PC-9 (cell line): ENCODE data around the gene SAPCD2. TPM values are rescaled to one million over a fixed set of nuclear protein-coding genes. Genes with fewer than 3 reads are reported as not detected.

Source experiments
- BruUV-seq: library from RNA; stranded (reverse); fragments of 400-500 nt; replicated peaks from 2 replicates; lab custom pipeline; 2021; lab: Mats Ljungman, UMichigan
- CTCF ChIA-PET: fragments of 300-600 bp; sonication (Branson Sonifier 250); formaldehyde crosslinking; loops from one replicate; lab custom pipeline; 2022; ENCODE audit warnings: antibody characterized with exemption; lab: Charles Lee
- POLR2A ChIA-PET: fragments of 300-600 bp; sonication (Branson Sonifier 250); formaldehyde crosslinking; loops from one replicate; lab custom pipeline; 2022; ENCODE audit warnings: antibody characterized with exemption; ENCODE audit not compliant: unreplicated experiment; lab: Charles Lee
- DNase-seq, 2 experiments: peaks; one replicate each; pipeline versions ENCODE4 v3.0.0 to v3.0.0-alpha.2; 2015 to 2022; ENCODE audit warnings: mixed read lengths in 1 of 2
- H2AFZ ChIP-seq: fragments of 200-600 bp; sonication (generic); 2 replicates; pipeline ENCODE4 v1.8.1; 2017; ENCODE audit warnings: antibody characterized with exemption
- H3F3A ChIP-seq: fragments of 200-600 bp; sonication (generic); 2 replicates; pipeline ENCODE4 v1.8.1; 2017; ENCODE audit warnings: antibody characterized with exemption, mild to moderate bottlenecking, low read depth; ENCODE audit not compliant: insufficient read depth
- H3K27ac ChIP-seq: fragments of 200-600 bp; sonication (generic); 2 replicates; pipeline ENCODE4 v1.6.1; 2016; ENCODE audit warnings: mixed run types
- H3K27me3 ChIP-seq: fragments of 200-600 bp; sonication (generic); 2 replicates; pipeline ENCODE4 v1.6.1; 2016; ENCODE audit warnings: low read depth, mixed run types; ENCODE audit not compliant: insufficient read depth
- H3K36me3 ChIP-seq: fragments of 200-600 bp; sonication (generic); 2 replicates; pipeline ENCODE4 v1.6.1; 2016; ENCODE audit warnings: low read depth, mixed run types
- H3K4me1 ChIP-seq: fragments of 200-600 bp; sonication (generic); replicated peaks from 2 replicates; pipeline ENCODE4 v1.6.1; 2016; ENCODE audit warnings: mixed run types; ENCODE audit not compliant: insufficient read depth
- H3K4me2 ChIP-seq: fragments of 200-600 bp; sonication (generic); 2 replicates; pipeline ENCODE4 v1.6.1; 2017; ENCODE audit warnings: mixed run types
- H3K4me3 ChIP-seq: fragments of 200-600 bp; sonication (generic); 2 replicates; pipeline ENCODE4 v1.6.1; 2016; ENCODE audit warnings: mixed run types
- H3K79me2 ChIP-seq: fragments of 200-600 bp; sonication (generic); 2 replicates; pipeline ENCODE4 v1.6.1; 2017; ENCODE audit warnings: low read depth, mixed run types
- H3K9me2 ChIP-seq: fragments of 200-600 bp; sonication (generic); 2 replicates; pipeline ENCODE4 v1.8.1; 2017; ENCODE audit warnings: mild to moderate bottlenecking; ENCODE audit not compliant: insufficient read depth
- H3K9me3 ChIP-seq: fragments of 200-600 bp; sonication (generic); 2 replicates; pipeline ENCODE4 v1.8.1; 2016; ENCODE audit warnings: low read depth; ENCODE audit not compliant: insufficient read depth
- H4K20me1 ChIP-seq: fragments of 200-600 bp; sonication (generic); 2 replicates; pipeline ENCODE4 v1.8.1; 2017; ENCODE audit not compliant: insufficient read depth
- EZH2 ChIP-seq: fragments of 200-600 bp; sonication (generic); IDR thresholded peaks from 2 replicates; pipeline ENCODE4 v1.8.0; 2017; ENCODE audit warnings: antibody characterized with exemption, low read depth
- intact Hi-C: fragments of 100-400 bp; cut with micrococcal nuclease; formaldehyde crosslinking; loops from one replicate; pipeline ENCODE4 v1.10.0; 2022; ENCODE audit not compliant: unreplicated experiment
- total RNA-seq: library from RNA; stranded (reverse); gene quantifications from 2 replicates; pipeline ENCODE4 v1.2.3, GENCODE V29; 2021
- TF ChIP-seq, protein P1 (sequence below): fragments of 200-600 bp; sonication (generic); conservative IDR thresholded peaks from 2 replicates; pipeline ENCODE4 v1.6.1; 2017; ENCODE audit warnings: mixed run types, antibody characterized with exemption, mild to moderate bottlenecking, moderate library complexity

SAPCD2 gene
- total RNA-seq, 1 experiment from 2014 or later, result 50.3 TPM

DNA sequence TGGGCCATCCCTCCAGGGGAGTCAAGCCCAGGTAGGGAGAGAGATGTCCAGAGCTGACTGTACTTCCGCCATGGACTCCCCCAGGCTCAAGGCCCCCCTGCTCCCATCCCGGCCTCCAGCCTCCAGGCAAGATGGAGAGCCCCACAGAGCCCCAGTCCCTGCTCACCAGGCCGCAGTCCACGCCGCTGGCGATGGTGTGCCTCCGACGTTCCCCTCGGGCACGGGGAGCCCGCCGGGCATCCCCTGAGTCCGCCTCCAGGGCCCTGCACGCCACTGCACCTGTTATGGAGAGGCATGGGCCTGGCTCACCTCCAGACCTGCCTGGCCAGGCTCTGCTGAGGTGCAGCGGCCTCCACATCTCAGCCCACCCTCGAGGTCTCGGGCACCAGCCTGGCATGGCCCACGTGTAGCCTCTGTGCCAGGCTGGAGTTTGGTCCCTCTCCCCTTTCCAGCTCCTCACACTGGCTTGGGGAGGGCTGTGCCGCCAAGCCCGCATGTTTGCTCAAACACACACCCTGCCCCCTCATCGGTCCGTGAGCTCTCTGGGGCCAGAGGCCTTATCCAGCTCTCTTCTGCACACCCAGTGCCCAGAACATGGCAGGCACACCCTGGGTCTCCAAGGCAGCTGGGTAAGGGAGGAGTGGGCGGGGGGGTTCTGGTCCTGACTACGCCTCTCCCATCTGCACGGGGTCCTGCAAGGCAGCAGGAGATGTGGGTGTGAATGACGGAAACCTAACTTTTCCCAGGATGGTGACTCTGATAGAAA lies 4.1 kb downstream of the SAPCD2 start:
- H3K4me2 ChIP-seq, result no peak overlapping the region
- no peak overlapping the region for H2AFZ ChIP-seq
- H4K20me1 ChIP-seq, result peaks cover 10% of the 10 kb centered on the region; the same call in 1 of the 2 replicates
- no peaks in the 10 kb centered on the region for H3K9me2 ChIP-seq
- H3K4me3 ChIP-seq, result no peak overlapping the region
- peaks cover 18% of the 10 kb centered on the region; the same call in 1 of the 2 replicates for H3K79me2 ChIP-seq
- BruUV-seq, result no TSS peak
- no peak for DNase-seq
- H3K9me3 ChIP-seq, result no peaks in the 10 kb centered on the region
- H3K4me1 ChIP-seq, result peaks cover 25% of the 10 kb centered on the region
- TF ChIP-seq EZH2, result no peak
- TF ChIP-seq, protein P1, sequence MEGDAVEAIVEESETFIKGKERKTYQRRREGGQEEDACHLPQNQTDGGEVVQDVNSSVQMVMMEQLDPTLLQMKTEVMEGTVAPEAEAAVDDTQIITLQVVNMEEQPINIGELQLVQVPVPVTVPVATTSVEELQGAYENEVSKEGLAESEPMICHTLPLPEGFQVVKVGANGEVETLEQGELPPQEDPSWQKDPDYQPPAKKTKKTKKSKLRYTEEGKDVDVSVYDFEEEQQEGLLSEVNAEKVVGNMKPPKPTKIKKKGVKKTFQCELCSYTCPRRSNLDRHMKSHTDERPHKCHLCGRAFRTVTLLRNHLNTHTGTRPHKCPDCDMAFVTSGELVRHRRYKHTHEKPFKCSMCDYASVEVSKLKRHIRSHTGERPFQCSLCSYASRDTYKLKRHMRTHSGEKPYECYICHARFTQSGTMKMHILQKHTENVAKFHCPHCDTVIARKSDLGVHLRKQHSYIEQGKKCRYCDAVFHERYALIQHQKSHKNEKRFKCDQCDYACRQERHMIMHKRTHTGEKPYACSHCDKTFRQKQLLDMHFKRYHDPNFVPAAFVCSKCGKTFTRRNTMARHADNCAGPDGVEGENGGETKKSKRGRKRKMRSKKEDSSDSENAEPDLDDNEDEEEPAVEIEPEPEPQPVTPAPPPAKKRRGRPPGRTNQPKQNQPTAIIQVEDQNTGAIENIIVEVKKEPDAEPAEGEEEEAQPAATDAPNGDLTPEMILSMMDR, result no peak
- peaks cover 13% of the 10 kb centered on the region for H3F3A ChIP-seq
- CTCF ChIA-PET, result interaction anchor here (0.7 to 3.3 kb wide), 4 partner anchors 19 to 118 kb away, joined by 3 to 19 read pairs (median 9); partner anchors contain the start of gene NPDC1
- no peaks in the 10 kb centered on the region for H3K27me3 ChIP-seq
- no peaks in the 10 kb centered on the region for H3K36me3 ChIP-seq
- intact Hi-C loops, result no loop called here
- POLR2A ChIA-PET, result interaction anchor here (0.6 kb wide), 1 partner anchor 190 kb away, joined by 3 read pairs; no protein-coding TSS in a partner anchor
- H3K27ac ChIP-seq, result no peak overlapping the region

DNA sequence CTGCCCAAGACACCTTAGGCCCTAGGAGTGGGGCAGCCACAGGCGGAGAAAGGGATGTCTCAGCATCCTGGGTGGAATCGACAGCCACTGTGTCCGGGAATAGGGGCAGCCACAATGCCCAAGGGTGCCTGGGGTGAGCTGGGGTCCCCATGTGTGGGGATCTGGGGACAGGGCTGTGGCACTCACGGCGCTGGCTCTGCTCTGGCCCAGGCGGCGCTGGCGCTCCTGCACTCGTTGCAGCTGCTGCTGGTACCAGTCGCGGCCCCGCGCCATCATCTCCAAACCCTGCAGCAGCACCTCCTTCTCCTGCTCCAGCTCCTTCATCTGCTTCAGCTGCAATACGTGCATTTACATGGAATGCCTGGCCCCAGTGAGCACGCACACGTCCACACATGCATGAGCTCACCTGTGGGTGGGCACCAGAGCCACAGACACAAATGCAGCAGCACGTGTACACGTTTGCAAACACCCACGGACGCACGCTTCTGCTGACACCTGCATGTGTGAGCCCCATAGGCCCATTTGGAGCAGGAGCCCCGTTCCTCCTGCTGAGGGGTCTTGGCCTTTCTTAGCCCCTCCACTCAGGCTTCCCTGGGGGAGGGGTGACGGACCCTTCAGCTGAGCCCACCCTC lies 4.9 kb downstream of the SAPCD2 start:
- POLR2A ChIA-PET, result interaction anchor here (0.6 kb wide), 1 partner anchor 191 kb away, joined by 3 read pairs; no protein-coding TSS in a partner anchor
- no TSS peak for BruUV-seq
- CTCF ChIA-PET, result interaction anchor here (3.3 kb wide), 1 partner anchor 19 kb away, joined by 19 read pairs; the partner anchor contains the start of gene NPDC1

GRCh38 chr9:137064880-137065164 lies 5.5 kb downstream of the SAPCD2 start:
- Histone ChIP-seq H3K4me1 (peaks cover 18% of the 10 kb centered on the region), H2AFZ (no peak overlapping the region), H3K79me2 (peaks cover 18% of the 10 kb centered on the region; the same call in 1 of the 2 replicates), H3K9me2 (no peaks in the 10 kb centered on the region), H3K27me3 (no peaks in the 10 kb centered on the region), H3K36me3 (no peaks in the 10 kb centered on the region), H3K9me3 (no peaks in the 10 kb centered on the region), H3F3A (peaks cover 9% of the 10 kb centered on the region), H3K27ac (no peak overlapping the region), H3K4me2 (no peak overlapping the region), H3K4me3 (no peak overlapping the region), H4K20me1 (peaks cover 10% of the 10 kb centered on the region; the same call in 1 of the 2 replicates)
- no peak for DNase-seq
- no TSS peak for BruUV-seq
- TF ChIP-seq EZH2, result no peak
- TF ChIP-seq, protein P1, result no peak
- intact Hi-C loops, result no loop called here
- CTCF ChIA-PET, result no interaction called here
- POLR2A ChIA-PET, result no interaction called here

More for the DNA sequence above, 4.9 kb downstream of the SAPCD2 start:
- intact Hi-C loops, result no loop called here
- Histone ChIP-seq H3K9me2 (no peaks in the 10 kb centered on the region), H3K36me3 (no peaks in the 10 kb centered on the region), H4K20me1 (peaks cover 10% of the 10 kb centered on the region; the same call in 1 of the 2 replicates), H3K9me3 (no peaks in the 10 kb centered on the region), H3K4me2 (no peak overlapping the region), H3K4me1 (peaks cover 18% of the 10 kb centered on the region), H2AFZ (no peak overlapping the region), H3K27ac (no peak overlapping the region), H3K4me3 (no peak overlapping the region), H3F3A (peaks cover 9% of the 10 kb centered on the region), H3K27me3 (no peaks in the 10 kb centered on the region), H3K79me2 (peaks cover 18% of the 10 kb centered on the region; the same call in 1 of the 2 replicates)
- DNase-seq, result no peak
- TF ChIP-seq EZH2, result no peak
- TF ChIP-seq, protein P1, result no peak
